Measurements from ENCODE around the gene TRIM36.

The TRIM36 gene

GRCh38 chr5:115100319-115100955 is 69.3 kb downstream of the TRIM36 start:
- Histone ChIP-seq H3K36me3 (ENCODE audit: control insufficient read depth in 1 of 2, insufficient read depth in 2 of 2, low read length in 2 of 2) (no peaks in the 10 kb centered on the region), H3K27ac (ENCODE audit: low read length) (no peak overlapping the region), H3K4me1 (ENCODE audit: control insufficient read depth in 1 of 2, insufficient read depth in 2 of 2, low read length in 2 of 2) (no peaks in the 10 kb centered on the region), H3K4me3 (ENCODE audit: low read depth in 1 of 2, low read length in 2 of 2) (no peak overlapping the region), H3K9me3 (ENCODE audit: control insufficient read depth in 1 of 2, low read length in 2 of 2) (no peaks in the 10 kb centered on the region), H3K27me3 (ENCODE audit: low read depth, low read length) (no peaks in the 10 kb centered on the region)

- no peak overlapping the region for H3K4me3 ChIP-seq (ENCODE audit: low read depth in 1 of 2, low read length in 2 of 2)
- H3K4me1 ChIP-seq (ENCODE audit: control insufficient read depth in 1 of 2, insufficient read depth in 2 of 2, low read length in 2 of 2) = no peaks in the 10 kb centered on the region
Measured at GRCh38 chr5:115098041-115098702, 71.5 kb downstream of the TRIM36 start.

GRCh38 chr5:115097236-115097635 is 72.5 kb downstream of the TRIM36 start:
- H3K27me3 ChIP-seq (ENCODE audit: low read depth, low read length) = no peaks in the 10 kb centered on the region
- H3K9me3 ChIP-seq (ENCODE audit: control insufficient read depth in 1 of 2, low read length in 2 of 2) = no peaks in the 10 kb centered on the region

More at GRCh38 chr5:115098041-115098702, 71.5 kb downstream of the TRIM36 start:
- no peaks in the 10 kb centered on the region for H3K27me3 ChIP-seq (ENCODE audit: low read depth, low read length)
- H3K36me3 ChIP-seq (ENCODE audit: control insufficient read depth in 1 of 2, insufficient read depth in 2 of 2, low read length in 2 of 2) = no peaks in the 10 kb centered on the region
- H3K9me3 ChIP-seq (ENCODE audit: control insufficient read depth in 1 of 2, low read length in 2 of 2) = no peaks in the 10 kb centered on the region
- H3K27ac ChIP-seq (ENCODE audit: low read length) = no peak overlapping the region

GRCh38 chr5:115096034-115096769 is 73.5 kb downstream of the TRIM36 start:
- H3K4me3 ChIP-seq (ENCODE audit: low read depth in 1 of 2, low read length in 2 of 2) = no peak overlapping the region
- H3K27me3 ChIP-seq (ENCODE audit: low read depth, low read length) = no peaks in the 10 kb centered on the region
- no peak overlapping the region for H3K27ac ChIP-seq (ENCODE audit: low read length)
- no peaks in the 10 kb centered on the region for H3K36me3 ChIP-seq (ENCODE audit: control insufficient read depth in 1 of 2, insufficient read depth in 2 of 2, low read length in 2 of 2)
- no peaks in the 10 kb centered on the region for H3K4me1 ChIP-seq (ENCODE audit: control insufficient read depth in 1 of 2, insufficient read depth in 2 of 2, low read length in 2 of 2)
- no peaks in the 10 kb centered on the region for H3K9me3 ChIP-seq (ENCODE audit: control insufficient read depth in 1 of 2, low read length in 2 of 2)

More at GRCh38 chr5:115097236-115097635, 72.5 kb downstream of the TRIM36 start:
- H3K4me3 ChIP-seq (ENCODE audit: low read depth in 1 of 2, low read length in 2 of 2) = no peak overlapping the region
- no peaks in the 10 kb centered on the region for H3K36me3 ChIP-seq (ENCODE audit: control insufficient read depth in 1 of 2, insufficient read depth in 2 of 2, low read length in 2 of 2)
- no peak overlapping the region for H3K27ac ChIP-seq (ENCODE audit: low read length)
- H3K4me1 ChIP-seq (ENCODE audit: control insufficient read depth in 1 of 2, insufficient read depth in 2 of 2, low read length in 2 of 2) = no peaks in the 10 kb centered on the region

DNA sequence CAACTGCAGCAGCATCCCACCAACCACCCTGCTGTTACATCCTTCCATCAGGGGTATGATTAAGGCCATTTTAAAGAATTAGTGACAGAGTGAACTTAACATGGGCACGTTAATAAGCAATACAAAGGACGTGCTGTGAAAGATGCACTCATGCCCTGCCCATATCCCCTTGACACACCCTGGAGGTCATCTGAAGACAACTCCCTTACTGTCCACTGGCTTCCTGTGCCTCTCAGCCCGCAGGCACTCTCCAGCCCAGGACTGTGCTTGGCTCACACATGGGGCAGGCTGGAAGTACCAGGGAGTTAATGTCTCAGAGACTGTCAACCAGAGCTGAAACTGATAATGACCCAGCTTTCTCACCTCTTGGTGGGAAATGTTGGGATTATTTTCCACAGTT is 81.8 kb downstream of the TRIM36 start:
- H3K27me3 ChIP-seq (ENCODE audit: low read depth, low read length) = no peaks in the 10 kb centered on the region
- no peak overlapping the region for H3K4me3 ChIP-seq (ENCODE audit: low read depth in 1 of 2, low read length in 2 of 2)
- no peaks in the 10 kb centered on the region for H3K4me1 ChIP-seq (ENCODE audit: control insufficient read depth in 1 of 2, insufficient read depth in 2 of 2, low read length in 2 of 2)
- H3K27ac ChIP-seq (ENCODE audit: low read length) = no peak overlapping the region
- H3K9me3 ChIP-seq (ENCODE audit: control insufficient read depth in 1 of 2, low read length in 2 of 2) = no peaks in the 10 kb centered on the region
- H3K36me3 ChIP-seq (ENCODE audit: control insufficient read depth in 1 of 2, insufficient read depth in 2 of 2, low read length in 2 of 2) = no peaks in the 10 kb centered on the region

- Histone ChIP-seq H3K9me3 (ENCODE audit: control insufficient read depth in 1 of 2, low read length in 2 of 2) (no peaks in the 10 kb centered on the region), H3K36me3 (ENCODE audit: control insufficient read depth in 1 of 2, insufficient read depth in 2 of 2, low read length in 2 of 2) (no peaks in the 10 kb centered on the region), H3K27ac (ENCODE audit: low read length) (no peak overlapping the region), H3K4me3 (ENCODE audit: low read depth in 1 of 2, low read length in 2 of 2) (no peak overlapping the region), H3K27me3 (ENCODE audit: low read depth, low read length) (no peaks in the 10 kb centered on the region), H3K4me1 (ENCODE audit: control insufficient read depth in 1 of 2, insufficient read depth in 2 of 2, low read length in 2 of 2) (no peaks in the 10 kb centered on the region)
Measured at GRCh38 chr5:115086473-115086872, 83.2 kb downstream of the TRIM36 start.

- Histone ChIP-seq H3K4me1 (ENCODE audit: control insufficient read depth in 1 of 2, insufficient read depth in 2 of 2, low read length in 2 of 2) (no peaks in the 10 kb centered on the region), H3K4me3 (ENCODE audit: low read depth in 1 of 2, low read length in 2 of 2) (no peak overlapping the region), H3K9me3 (ENCODE audit: control insufficient read depth in 1 of 2, low read length in 2 of 2) (no peaks in the 10 kb centered on the region), H3K27me3 (ENCODE audit: low read depth, low read length) (no peaks in the 10 kb centered on the region), H3K36me3 (ENCODE audit: control insufficient read depth in 1 of 2, insufficient read depth in 2 of 2, low read length in 2 of 2) (no peaks in the 10 kb centered on the region), H3K27ac (ENCODE audit: low read length) (no peak overlapping the region)
Measured at GRCh38 chr5:115084246-115084793, 85.4 kb downstream of the TRIM36 start.

GRCh38 chr5:115079924-115080623 is 89.6 kb downstream of the TRIM36 start:
- Histone ChIP-seq H3K27ac (ENCODE audit: low read length) (no peak overlapping the region), H3K9me3 (ENCODE audit: control insufficient read depth in 1 of 2, low read length in 2 of 2) (no peaks in the 10 kb centered on the region)

More at GRCh38 chr5:115079924-115080623, 89.6 kb downstream of the TRIM36 start:
- no peak overlapping the region for H3K4me3 ChIP-seq (ENCODE audit: low read depth in 1 of 2, low read length in 2 of 2)
- no peaks in the 10 kb centered on the region for H3K36me3 ChIP-seq (ENCODE audit: control insufficient read depth in 1 of 2, insufficient read depth in 2 of 2, low read length in 2 of 2)
- H3K27me3 ChIP-seq (ENCODE audit: low read depth, low read length) = no peaks in the 10 kb centered on the region
- no peaks in the 10 kb centered on the region for H3K4me1 ChIP-seq (ENCODE audit: control insufficient read depth in 1 of 2, insufficient read depth in 2 of 2, low read length in 2 of 2)
